Inflammatory macrophage treated with lipopolysaccharide for 4 hours (primary cell): ENCODE measurements around the gene CYP19A1.

Experiments used
- DNase-seq: peaks from one replicate; pipeline ENCODE4 v3.0.0-alpha.2; 2020

Gene CYP19A1

DNA sequence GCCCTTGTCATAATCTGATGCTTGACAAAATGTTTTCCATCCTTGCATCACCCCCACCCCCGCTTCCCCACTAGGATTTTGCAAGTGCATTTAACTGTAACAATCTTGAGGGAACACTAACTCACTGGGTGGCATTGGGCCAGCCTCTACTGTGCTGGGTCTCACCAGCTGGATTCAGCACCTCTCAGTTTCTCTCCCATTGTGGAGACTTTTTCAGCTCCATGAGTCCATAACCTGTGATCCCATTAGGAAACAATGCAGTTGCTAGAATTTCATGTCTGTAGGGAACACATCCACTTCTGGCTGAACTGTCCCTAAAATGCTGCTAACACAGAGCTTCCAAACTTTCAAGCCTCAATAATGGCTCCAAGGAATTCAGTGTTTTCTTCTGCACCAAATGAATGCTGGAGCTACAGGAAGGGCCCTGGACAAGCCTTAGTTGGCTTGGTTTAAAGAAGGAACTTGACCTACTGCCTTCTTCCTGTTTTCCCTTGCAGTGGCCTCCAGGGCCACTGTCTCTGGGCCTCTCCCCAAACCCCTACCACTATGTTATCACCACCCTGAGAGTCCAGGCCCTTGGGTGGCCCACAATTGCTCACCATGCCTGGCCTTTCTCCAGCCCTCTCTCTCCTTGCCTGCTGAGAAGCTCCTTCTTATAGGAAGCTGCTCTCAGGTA, 15.6 kb downstream of the CYP19A1 start:
- DNase-seq, result peak; percentile 90

DNA sequence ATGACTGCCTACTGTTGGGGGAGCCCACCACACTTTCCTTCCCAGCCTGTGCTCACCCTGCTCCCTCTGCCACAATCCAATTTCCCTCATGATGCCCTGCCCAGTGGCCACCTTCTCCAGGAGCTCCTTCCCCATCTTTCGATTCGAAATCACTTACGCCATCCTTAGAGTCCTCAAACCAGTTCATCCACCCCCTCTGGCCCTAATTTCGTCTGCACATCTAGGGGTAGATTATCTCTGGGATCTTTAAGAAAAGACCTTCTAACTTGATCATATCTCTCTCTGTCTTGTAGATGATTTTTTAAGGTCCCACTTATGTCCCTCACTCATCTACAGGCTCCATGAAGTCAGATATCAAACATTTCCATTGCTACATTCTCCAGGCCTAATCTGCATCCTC, 17.1 kb downstream of the CYP19A1 start:
- DNase-seq, result no peak

DNA sequence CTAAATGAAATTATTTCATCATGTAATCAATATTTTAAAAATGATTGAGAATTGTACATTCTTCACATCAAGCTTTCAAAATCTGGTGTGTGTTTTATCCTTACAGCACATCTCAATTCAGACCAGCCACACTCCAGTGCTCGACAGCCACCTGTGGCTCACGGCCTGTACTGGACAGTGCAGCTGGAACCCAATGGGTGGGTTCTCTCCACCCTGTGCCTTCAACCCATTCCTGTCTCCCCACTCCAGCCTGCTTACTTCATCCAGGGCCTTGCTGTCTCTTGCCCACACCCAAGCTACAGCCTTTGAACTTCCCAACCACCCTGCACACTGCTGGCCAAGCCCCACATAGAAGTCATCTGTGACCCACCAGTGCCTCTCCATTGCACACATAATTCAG, 17.6 kb downstream of the CYP19A1 start:
- no peak for DNase-seq

DNA sequence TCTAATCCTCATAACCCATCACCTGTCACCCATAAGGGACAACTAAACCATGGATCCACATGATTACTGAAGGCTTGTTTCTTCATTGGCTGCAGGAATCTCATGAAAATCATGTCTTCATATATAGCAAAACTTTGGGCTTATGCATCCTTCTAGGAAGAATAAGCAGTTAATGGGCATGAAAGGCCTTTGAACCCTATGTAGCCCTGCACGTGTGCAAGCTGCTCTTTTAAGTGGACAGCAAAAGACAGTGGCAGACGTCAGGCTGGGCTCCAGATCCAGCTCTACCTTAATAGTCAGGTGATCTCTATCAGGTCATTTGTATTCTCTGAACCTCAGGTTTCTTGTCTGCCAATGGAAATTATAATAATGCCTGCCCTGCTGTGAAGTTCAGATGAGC, 18.9 kb downstream of the CYP19A1 start:
- DNase-seq, result no peak

DNA sequence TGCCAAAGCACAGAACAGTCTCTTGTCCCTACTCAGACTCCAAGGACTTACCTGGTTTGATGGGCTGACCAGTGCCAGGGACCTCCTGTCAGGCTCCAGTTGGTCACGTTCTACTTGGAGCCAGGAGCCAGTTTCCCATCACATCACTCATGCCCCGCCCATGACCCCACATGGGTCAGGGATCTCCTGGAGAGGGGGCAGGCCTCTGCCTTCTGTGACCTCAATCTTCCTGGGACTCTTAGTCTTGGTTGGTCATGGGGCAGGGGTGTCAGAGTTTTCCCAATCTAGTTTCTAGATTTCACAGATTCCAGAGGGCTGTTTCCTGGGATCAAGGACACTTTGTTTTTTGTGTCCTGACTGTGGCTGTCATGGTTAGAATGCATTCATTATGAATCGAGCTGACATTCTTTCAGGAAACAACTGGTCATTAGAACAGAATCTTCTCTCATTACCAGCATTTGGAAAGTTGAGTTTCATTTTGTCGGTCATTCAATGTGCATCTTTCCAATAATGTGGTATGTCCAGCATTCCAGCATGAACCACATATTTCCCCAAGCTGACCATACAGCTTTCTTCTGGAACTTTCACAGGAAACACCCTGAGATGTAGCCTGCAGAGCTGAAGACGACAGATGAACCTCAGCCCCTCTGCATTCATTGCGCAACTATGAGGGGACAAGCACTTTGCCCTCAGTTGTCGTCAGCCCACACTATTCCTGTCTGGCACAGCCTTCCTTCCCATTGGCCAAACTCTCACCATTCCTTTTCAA, 19.8 kb downstream of the CYP19A1 start:
- no peak for DNase-seq

DNA sequence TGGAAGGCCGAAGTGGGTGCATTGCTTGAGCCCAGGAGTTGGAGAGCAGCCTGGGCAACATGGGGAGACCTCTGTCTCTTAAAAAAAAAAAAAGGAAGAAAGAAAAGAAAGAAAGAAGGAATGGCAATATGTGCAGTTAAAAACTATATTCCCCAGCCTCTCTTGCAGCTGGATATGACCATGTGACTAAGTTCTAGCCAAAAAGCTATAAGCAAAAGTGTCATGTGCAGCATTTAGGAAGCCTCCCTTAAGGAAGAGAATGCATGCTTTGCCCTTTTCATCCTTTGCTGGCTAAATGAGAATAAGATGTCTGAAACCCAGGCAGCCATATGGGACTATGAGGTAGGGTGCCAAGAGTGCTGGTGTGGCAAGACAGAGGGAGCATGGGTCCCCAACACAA, 21.8 kb downstream of the CYP19A1 start:
- no peak for DNase-seq

DNA sequence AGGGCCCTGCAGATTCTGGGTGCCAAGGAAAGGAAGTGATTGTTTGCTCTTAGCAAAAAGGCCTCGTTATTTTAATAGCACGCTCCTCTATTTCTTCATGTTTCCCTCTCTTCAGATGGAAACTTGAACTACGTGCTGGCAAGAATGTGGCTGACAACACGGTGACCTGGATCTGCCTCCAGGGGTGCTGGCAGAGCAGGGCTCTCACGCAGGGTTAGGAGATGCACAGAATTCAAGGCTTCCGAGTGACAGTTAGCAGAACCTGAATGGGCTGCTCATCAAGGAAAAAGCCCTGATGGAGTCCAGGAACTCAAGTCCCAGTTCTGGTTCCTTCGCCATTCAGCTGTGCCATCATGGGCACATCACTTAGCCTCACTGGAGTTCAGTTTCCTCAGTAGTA, 22.7 kb downstream of the CYP19A1 start:
- DNase-seq, result no peak

DNA sequence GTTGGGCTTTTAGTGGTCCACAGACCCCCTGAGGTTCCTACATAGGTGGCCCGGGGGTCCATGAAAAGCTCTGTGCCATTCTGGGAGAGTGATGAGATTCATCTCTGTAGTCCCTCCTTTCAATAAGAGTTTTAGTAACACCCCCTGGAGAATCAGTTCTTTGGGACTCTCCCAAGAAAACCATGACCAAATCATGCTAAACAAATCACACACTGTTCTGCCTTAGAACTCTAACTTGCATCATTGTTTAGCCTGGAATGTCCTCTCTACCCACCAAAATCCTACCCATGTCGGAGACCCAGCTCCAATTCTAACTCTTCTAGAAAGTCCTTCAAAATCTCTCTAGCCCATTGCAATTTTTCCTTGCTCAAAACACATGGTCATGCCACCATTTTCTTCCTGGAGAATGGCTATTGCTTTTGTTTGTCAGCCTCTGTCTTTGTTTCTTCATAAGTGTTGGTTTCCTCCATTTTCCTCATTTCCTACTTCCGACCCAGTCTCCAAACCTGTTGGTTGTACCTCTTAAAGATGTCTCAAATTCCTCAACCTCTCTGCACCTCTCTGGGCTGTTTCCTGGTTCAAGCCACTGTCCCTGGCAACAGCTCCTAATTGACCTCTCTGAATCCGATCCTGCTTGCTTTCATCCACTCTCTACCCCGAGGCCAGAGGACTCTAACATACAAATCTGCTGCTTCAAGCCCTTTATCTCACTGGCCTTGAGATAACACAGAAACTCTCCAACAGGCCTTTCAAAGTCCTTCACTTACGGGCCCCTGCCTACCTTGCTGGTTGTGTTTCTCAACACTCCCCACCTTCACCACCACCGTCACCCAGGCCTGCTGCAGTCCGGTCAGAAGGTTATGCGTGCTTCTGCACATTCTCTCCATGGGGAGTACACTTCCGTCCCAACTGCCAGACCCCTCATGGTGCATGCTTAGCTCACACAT, 23.7 kb downstream of the CYP19A1 start:
- no peak for DNase-seq

DNA sequence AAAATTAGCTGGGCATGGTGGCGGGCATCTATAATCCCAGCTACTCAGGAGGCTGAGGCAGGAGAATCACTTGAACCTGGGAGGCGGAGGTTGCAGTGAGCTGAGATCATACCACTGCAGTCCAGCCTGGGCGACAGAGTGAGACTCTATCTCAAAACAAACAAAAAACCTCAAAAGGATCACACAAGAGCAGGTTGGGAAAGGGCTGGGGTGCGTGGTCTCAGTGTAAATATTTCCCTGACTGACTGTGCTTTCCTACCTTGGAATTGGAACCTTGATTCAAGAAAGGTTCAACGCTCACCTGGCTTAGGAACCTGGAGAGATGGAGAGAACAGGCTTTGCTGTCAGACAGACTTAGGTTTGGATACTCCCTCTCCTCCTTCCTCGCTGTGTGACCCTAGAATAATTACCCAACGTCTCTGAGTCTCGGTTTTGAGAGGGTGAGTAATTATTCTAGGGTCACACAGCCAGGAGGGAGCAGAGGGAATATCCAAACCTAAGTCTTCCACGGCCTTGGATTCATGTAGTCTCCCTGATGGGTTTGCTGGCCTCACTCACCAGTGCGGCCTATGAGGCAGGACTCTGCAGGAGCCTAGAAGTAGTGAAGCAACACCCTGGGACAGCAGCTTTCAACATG, 24.6 kb downstream of the CYP19A1 start:
- DNase-seq, result no peak

DNA sequence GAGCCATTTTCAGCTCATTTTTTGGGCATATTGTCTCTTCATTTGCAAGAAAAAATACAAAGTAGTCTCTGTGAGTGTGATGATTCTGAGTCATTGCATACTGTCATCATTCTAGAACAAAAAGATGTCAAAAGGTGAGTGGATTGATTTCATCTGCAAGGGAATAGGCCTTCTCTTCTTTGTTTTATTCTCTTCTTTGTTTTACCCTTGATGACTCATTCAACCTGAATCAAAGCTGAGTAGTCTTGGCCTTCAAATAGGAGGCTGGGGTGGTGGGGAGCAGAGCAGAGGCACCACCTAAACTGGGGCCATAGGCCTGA, 25.4 kb downstream of the CYP19A1 start:
- DNase-seq, result no peak

DNA sequence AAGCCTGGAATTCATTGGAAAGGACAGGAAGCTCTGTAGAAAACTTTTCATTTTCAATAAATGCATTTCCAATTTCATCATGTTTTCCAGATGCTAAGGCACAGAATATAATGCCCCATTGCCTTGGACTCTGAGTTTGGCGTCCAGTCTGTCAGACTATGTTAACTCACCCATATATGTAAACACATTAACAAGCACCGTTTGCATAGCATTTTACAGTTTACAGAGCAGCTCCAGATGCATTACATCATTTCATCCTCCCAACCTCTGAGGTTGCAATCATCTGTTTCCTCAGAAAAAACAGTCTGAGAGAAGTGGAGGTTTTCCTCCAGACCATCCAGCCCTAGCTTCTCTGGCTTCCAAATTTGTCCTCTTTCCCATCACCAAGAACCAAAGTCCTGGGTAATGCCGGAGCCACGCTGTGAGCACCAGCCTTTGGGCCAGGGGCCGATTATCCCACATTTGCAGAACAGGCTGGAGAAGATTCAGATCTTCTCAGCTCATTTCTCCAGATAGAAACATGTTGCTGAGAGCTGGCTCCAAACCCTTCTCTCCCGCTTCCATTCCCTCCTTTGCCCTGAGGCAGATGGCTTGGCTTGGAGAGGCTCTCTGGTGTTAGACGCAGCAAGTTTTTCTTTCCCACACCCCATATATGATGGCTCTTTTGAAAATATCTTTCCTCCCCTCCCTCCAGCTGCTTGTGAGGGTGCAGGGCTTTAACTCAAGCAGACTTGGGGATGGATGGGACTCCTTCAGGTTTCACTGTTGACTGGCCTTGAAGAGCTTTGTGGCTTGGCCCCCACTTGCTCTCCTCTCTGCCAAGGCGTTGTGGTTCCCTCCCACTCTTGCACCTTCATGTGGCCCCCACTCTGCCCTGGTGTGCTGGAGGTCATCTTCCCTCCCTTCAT, 26.0 kb downstream of the CYP19A1 start:
- DNase-seq, result no peak

DNA sequence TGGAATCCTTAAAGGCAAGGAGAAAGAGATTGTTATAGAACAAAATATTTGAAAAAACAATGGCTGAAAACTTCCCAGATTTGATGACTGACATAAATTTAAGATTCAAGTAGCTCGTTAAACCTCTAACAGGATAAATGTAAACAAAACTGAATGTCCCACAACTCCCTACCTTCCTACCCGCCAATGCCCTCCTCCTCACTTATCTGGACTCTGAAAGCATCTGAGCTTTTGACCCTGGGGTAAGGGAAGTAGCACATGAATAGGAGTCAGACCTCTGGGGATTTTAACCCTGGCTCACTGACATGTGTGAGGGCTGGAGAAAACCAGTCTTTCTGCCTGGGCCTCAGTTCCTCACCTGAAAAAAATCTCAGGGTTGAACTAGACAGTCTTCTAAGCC, 26.9 kb downstream of the CYP19A1 start:
- DNase-seq, result no peak

DNA sequence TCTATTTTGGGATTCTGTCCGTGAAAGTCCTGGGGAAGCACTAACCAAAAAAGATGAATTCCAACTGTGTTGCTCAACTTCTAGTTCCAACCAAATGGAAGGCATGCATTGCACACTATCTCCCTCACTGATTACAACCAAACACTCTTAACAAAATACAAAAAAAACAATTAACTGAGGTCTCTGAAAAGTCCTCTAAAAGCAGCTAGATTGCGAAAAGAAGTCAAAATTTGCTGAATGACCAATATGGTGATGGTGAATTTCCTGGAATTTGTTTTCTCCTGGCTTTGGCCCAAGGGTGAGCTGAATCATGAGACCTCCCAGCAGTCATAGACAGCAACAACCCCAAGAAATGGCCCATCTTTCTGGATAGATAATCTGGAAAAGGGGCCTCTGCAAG, 28.3 kb downstream of the CYP19A1 start:
- no peak for DNase-seq

DNA sequence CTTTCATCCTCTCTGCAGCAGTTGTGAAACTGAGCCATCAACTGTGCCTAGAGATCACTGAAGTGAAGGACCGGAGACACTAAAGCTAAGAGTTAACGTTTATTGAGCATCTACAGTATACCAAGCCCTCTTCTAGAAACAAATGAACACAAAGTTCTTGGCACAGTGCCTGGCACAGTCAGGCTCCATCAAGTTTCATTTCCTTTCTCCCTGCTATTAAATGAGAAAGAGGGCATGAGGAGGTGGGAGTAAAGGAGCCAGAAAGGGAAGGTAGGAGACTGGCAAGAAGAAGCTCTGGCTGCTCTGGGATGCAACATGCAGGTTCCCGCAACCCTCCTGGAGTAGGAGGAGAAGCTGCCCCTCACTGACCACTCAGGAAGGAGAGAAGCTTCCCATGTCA, 30.6 kb downstream of the CYP19A1 start:
- peak; percentile 28 for DNase-seq

DNA sequence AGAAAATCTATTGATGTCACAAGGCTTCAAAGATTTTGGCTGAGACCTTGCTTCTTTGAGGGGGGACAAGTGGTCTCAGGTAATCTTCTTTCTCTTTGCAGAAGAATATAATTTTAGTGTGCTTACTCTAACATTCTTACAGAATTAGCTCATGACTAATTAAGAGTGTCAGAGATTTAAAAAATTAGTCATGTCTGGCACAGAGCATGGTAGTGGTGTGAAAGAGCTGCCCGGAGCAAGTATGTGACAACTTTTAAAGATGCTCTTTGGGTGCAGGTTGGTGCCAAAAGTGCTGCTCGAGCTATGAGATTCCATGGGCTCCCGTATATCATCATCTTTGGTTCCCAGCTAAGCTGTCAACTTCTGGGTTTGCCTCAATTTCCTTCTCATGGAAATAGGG, 31.1 kb downstream of the CYP19A1 start:
- peak; percentile 6 for DNase-seq

DNA sequence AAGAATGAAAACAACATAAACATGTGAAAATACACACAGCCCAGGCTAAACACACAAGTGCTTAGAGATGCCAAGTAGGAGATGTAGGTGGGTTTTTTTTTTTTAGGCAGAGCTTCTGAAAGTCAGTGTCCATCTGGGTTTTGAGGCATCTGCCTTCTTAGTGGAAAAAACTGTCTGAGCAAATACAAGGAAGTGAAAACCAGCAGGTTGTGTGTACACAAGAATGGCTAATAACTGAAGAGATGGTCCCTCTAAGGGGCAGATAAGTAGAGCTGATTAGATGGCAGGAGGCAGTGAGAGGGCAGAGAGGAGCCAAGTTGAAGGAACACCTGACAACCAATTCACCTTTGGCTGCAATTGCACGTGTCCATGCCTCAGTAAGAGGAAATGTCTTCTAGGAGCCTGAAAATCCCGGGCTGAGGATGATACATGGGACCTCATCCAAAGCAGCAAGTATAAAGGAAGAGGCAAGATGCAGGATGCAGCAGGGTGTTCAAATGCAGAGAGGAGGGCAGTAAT, 34.9 kb downstream of the CYP19A1 start:
- DNase-seq, result no peak

DNA sequence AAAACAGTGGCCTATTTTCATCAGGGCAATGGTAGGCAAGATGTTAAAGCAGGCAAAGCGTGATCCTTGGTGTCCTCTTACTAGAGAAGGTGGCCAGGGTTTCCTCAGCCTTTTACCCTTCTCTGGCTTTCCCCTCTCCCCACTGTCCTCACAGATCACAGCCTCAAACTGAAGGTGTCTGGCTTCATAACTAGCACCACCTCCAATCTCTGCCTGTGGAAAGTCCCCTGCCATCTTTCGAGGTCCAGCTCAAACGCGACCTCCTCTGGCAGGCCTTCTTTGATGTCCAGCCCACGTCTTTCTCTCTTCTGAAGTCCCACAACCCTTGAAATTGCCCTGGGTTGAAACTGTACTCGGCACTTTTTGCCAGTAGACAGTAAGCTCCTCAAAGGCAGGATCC, 35.9 kb downstream of the CYP19A1 start:
- DNase-seq, result no peak

DNA sequence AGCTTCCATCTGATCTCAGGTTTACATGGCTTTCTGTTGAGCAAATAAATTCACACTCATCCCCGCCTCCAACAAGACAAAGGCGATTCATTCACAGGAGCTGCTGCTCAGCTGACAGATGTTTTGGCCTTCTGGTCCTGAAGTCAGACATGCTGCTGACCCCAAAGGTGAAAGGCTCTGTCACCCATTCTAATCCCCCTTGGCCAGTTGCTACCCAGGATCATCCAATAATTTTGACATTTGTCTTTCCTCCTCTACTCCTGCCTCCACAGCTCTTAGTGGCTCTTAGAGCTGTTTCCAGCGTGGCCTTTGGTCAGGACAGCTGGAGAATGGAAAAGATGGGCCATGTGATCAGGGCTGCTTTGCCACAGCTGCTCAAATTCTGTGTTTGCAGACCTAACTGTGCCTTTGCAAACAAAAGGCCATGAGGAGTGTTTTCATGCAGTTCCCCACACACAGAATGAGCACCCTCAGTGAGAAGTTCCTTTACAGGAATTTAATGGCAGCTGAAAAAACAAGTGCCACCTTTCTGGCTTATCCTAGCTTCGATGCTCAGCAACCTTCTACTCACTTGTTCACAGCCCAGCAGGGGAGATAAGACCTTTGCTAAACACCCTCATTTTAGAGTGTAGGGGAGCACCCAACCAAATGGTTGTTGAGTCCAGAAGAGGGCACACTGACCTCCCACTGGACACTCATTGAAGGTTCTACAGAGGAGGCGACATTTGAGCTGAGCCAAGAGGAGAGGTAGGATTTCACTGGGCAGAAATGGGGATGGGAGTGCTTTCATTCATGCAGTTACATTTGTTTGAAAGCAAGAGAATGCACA, 39.0 kb downstream of the CYP19A1 start:
- DNase-seq, result no peak

DNA sequence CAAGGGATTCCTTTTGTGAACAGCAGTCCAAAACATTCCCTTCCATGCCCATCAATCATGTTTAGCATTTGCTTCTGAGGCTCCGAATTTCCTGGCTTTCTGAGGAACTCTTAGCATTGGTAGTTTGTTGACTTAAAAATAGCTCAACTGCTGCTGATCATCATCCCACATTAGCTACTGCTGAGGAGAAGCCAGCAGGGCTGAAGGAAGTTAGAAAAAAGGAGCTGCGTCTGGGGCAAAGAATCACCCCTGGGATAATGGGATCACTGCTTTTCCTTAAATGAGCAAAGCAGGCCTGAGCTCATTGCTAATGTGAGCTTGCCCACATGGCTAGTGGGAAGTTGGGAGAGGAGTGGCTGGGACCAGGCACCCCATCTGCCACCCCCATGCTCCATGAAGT, 39.8 kb downstream of the CYP19A1 start:
- no peak for DNase-seq

DNA sequence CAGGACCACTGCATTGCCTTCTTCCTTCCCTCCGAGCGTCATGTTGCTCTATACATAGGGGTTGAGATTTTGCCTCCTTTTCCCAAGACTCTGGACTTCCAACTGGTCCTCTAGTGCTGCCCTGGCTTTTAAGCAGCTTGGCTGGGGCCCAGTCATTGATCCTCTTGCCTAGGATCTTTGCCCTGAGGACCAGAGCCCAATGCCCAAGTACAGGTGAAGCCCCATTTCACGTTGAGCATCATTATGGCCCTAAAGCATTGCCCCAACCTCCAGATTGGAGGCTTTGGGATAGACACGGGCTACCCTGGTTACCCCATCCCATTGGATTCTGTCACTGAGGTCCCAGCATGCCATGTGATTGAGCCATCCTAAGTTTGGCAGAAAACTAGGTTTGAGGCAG, 47.7 kb downstream of the CYP19A1 start:
- DNase-seq, result no peak

DNA sequence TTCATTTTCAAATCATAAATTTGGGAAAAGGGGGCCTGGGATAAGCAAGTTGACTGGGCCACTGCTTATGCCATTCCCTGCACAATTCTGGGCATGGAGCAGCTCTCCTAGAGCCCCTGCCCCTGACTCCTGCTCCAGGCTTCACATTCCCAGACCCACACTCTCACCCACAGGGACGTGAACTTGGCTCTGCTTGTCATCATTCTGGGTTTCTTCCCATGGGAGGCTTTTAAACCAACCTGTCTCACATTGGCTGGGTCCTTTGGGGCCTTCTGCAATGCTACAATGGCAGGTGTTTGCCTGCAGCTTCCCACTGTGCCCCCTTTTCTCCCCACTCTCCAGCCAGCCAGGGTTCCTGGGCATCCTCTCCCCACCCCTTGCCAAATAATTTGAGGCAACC, 49.1 kb downstream of the CYP19A1 start:
- no peak for DNase-seq
